Hindlimb muscle (tissue), 1 donor: ENCODE measurements around the gene ZEB2. TPM values are rescaled to one million over a fixed set of nuclear protein-coding genes. Genes with fewer than 3 reads are reported as not detected.

Experiments used
- DNase-seq: peaks from one replicate; pipeline ENCODE4 v3.0.0-alpha.2; 2013
- polyA plus RNA-seq: library from polyadenylated mRNA; unstranded; fragments of 120-200 nt; gene quantifications from one replicate; pipeline ENCODE4 v1.2.1, GENCODE V29; 2013; ENCODE audit not compliant: insufficient read length

Gene ZEB2
- polyA plus RNA-seq, 1 donor, result 132 TPM

- DNase-seq, result no peak
These were observed 49.6 kb downstream of the ZEB2 start for GRCh38 chr2:144470334-144470733.

- DNase-seq, result no peak
These were observed 50.1 kb downstream of the ZEB2 start for GRCh38 chr2:144469798-144470197.

GRCh38 chr2:144468823-144469595, 50.9 kb downstream of the ZEB2 start:
- no peak for DNase-seq

GRCh38 chr2:144467502-144468137, 52.3 kb downstream of the ZEB2 start:
- no peak for DNase-seq

- DNase-seq, result no peak
These were observed 53.3 kb downstream of the ZEB2 start for GRCh38 chr2:144466637-144467036.

- DNase-seq, result no peak
These were observed 54.2 kb downstream of the ZEB2 start for GRCh38 chr2:144465749-144466148.

- DNase-seq, result no peak
These were observed 55.2 kb downstream of the ZEB2 start for GRCh38 chr2:144464730-144465129.

GRCh38 chr2:144463266-144463665, 56.7 kb downstream of the ZEB2 start:
- DNase-seq, result no peak

GRCh38 chr2:144462266-144462665, 57.7 kb downstream of the ZEB2 start:
- no peak for DNase-seq

GRCh38 chr2:144461308-144461766, 58.6 kb downstream of the ZEB2 start:
- no peak for DNase-seq

GRCh38 chr2:144460727-144461307, 59.1 kb downstream of the ZEB2 start:
- no peak for DNase-seq

- DNase-seq, result no peak
These were observed 60.0 kb downstream of the ZEB2 start for GRCh38 chr2:144459937-144460336.

- no peak for DNase-seq
These were observed 60.6 kb downstream of the ZEB2 start for GRCh38 chr2:144459286-144459685.

GRCh38 chr2:144458541-144458940, 61.4 kb downstream of the ZEB2 start:
- DNase-seq, result no peak

- no peak for DNase-seq
These were observed 63.2 kb downstream of the ZEB2 start for GRCh38 chr2:144456680-144457079.

- no peak for DNase-seq
These were observed 63.9 kb downstream of the ZEB2 start for GRCh38 chr2:144455987-144456386.

- DNase-seq, result no peak
These were observed 65.2 kb downstream of the ZEB2 start for GRCh38 chr2:144454466-144455287.

- DNase-seq, result no peak
These were observed 66.3 kb downstream of the ZEB2 start for GRCh38 chr2:144453486-144454158.

- no peak for DNase-seq
These were observed 67.0 kb downstream of the ZEB2 start for GRCh38 chr2:144452989-144453336.

- DNase-seq, result no peak
These were observed 67.5 kb downstream of the ZEB2 start for GRCh38 chr2:144452169-144452988.

GRCh38 chr2:144451443-144451842, 68.5 kb downstream of the ZEB2 start:
- DNase-seq, result no peak

- no peak for DNase-seq
These were observed 70.9 kb downstream of the ZEB2 start for GRCh38 chr2:144449028-144449406.
